Measurements from ENCODE around the gene HLA-B. TPM values are rescaled to one million over a fixed set of nuclear protein-coding genes. Genes with fewer than 3 reads are reported as not detected.

HLA-B gene
- total and polyA plus RNA-seq, 3 donors from 2014 or later = 425 to 943 (median 439) TPM

DNA sequence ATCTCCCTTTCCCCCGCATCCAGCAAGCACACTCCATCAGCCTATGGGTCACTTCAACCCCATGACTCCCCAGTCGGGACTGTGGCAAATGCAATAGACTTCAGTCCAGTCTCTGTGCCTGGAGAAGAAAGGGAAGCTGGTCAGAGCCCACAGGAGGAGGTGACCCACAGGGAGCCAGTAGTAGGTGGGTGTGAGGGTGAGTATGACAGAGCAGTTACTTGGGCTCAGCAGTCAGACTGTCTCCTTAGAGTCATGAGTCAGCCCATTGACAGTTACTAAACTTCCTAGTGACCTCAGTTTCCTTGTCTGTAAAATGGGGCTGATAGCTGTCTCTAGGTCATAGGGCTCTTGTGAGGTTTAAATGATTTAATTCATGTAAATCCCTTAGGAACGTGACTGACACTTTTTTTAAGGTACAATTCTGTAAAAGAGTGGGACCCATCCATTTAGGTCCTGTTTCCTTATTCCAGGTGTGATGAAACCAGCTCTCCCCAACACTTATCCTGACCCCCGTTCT, 51.2 kb downstream of the HLA-B start:
- intact Hi-C loops (cut with DNase I; ENCODE audit: low total_unique reads) = no loop called here
- Histone ChIP-seq H3K27ac (no peak overlapping the region), H3K4me3 (no peak overlapping the region), H3K27me3 (no peaks in the 10 kb centered on the region), H3K9me3 (no peaks in the 10 kb centered on the region), H3K4me1 (peaks cover 4% of the 10 kb centered on the region), H3K36me3 (ENCODE audit: low read depth, missing control alignments) (no peaks in the 10 kb centered on the region)
- no peak for TF ChIP-seq CTCF (IDR thresholded peaks at IDR 0.05)
- no peak for TF ChIP-seq POLR2A (IDR thresholded peaks at IDR 0.05)
- WGBS, 2 donors = 77 to 90% methylated on average over 3 to 4 of the region's 4 CpGs
- no peak for DNase-seq

- DNase-seq = no peak
- Histone ChIP-seq H3K36me3 (ENCODE audit: low read depth, missing control alignments) (no peaks in the 10 kb centered on the region), H3K4me1 (peaks cover 4% of the 10 kb centered on the region), H3K27ac (no peak overlapping the region), H3K9me3 (no peaks in the 10 kb centered on the region), H3K27me3 (no peaks in the 10 kb centered on the region), H3K4me3 (no peak overlapping the region)
- intact Hi-C loops (cut with DNase I; ENCODE audit: low total_unique reads) = no loop called here
- 57 to 91% methylated on average over 4 of the region's 4 CpGs for WGBS, 2 donors
- TF ChIP-seq CTCF (IDR thresholded peaks at IDR 0.05) = no peak
- TF ChIP-seq POLR2A (IDR thresholded peaks at IDR 0.05) = no peak
These were observed 52.3 kb downstream of the HLA-B start for GRCh38 chr6:31304683-31305082.

Small RNAs within 50 kb of the gene (microRNA-seq; reads per million reads assigned to microRNA genes)
- 0 reads per million in 2 donors for gene MIR6891 (ENCODE audit: borderline number of aligned reads in 2 of 2, borderline replicate concordance in 1 of 2)

Small RNAs within 50 kb of the gene (small RNA-seq; reads per million reads assigned to genes)
- gene HLA-S (0 reads per million in 2 donors), gene MIR6891 (0 reads per million in 2 donors), gene RF00019 (0 reads per million in 2 donors), gene RNU6-283P (0 reads per million in 2 donors)

Other genes starting within 250 kb of the HLA-B start
- not detected for gene C6orf15, start 244.6 kb downstream of the HLA-B start, total RNA-seq
- not detected for gene C6orf15, start 244.6 kb downstream of the HLA-B start, polyA plus RNA-seq (ENCODE audit: insufficient read depth, low read depth, low replicate concordance)
- 10 to 100 TPM; 28.0 to 32.7 TPM for gene PSORS1C1, start 242.4 kb downstream of the HLA-B start, total RNA-seq
- 126 TPM for gene PSORS1C1, start 242.4 kb downstream of the HLA-B start, polyA plus RNA-seq (ENCODE audit: insufficient read depth, low read depth, low replicate concordance)
- under 1 TPM in 1 of 2 donors, not detected in 1; 0.06 TPM for gene CDSN, start 236.7 kb downstream of the HLA-B start, total RNA-seq
- gene CDSN, start 236.7 kb downstream of the HLA-B start, polyA plus RNA-seq (ENCODE audit: insufficient read depth, low read depth, low replicate concordance) = 0.32 TPM
- gene PSORS1C2, start 218.1 kb downstream of the HLA-B start, total RNA-seq = not detected
- not detected for gene PSORS1C2, start 218.1 kb downstream of the HLA-B start, polyA plus RNA-seq (ENCODE audit: insufficient read depth, low read depth, low replicate concordance)
- 10 to 100 TPM; 86.4 to 93.2 TPM for gene CCHCR1, start 199.4 kb downstream of the HLA-B start, total RNA-seq
- gene CCHCR1, start 199.4 kb downstream of the HLA-B start, polyA plus RNA-seq (ENCODE audit: insufficient read depth, low read depth, low replicate concordance) = 174 TPM
- gene TCF19, start 198.6 kb downstream of the HLA-B start, total RNA-seq = 1 to 10 TPM; 3.6 to 3.7 TPM
- 4.7 TPM for gene TCF19, start 198.6 kb downstream of the HLA-B start, polyA plus RNA-seq (ENCODE audit: insufficient read depth, low read depth, low replicate concordance)
- gene POU5F1, start 186.5 kb downstream of the HLA-B start, total RNA-seq = 1 to 10 TPM; 1.3 to 4.2 TPM
- 3.0 TPM for gene POU5F1, start 186.5 kb downstream of the HLA-B start, polyA plus RNA-seq (ENCODE audit: insufficient read depth, low read depth, low replicate concordance)
- gene HLA-C, start 85.1 kb downstream of the HLA-B start, total RNA-seq = 100 to 1,000 TPM; 104 to 135 TPM
- gene HLA-C, start 85.1 kb downstream of the HLA-B start, polyA plus RNA-seq (ENCODE audit: insufficient read depth, low read depth, low replicate concordance) = 213 TPM
- 10 to 100 TPM; 24.7 to 28.2 TPM for gene MICA, start 46.4 kb upstream of the HLA-B start, total RNA-seq
- gene MICA, start 46.4 kb upstream of the HLA-B start, polyA plus RNA-seq (ENCODE audit: insufficient read depth, low read depth, low replicate concordance) = 18.2 TPM
- gene MICB, start 141.0 kb upstream of the HLA-B start, total RNA-seq = 1 to 10 TPM; 4.4 to 5.4 TPM
- gene MICB, start 141.0 kb upstream of the HLA-B start, polyA plus RNA-seq (ENCODE audit: insufficient read depth, low read depth, low replicate concordance) = 4.1 TPM
- gene MCCD1, start 171.8 kb upstream of the HLA-B start, total RNA-seq = not detected
- gene MCCD1, start 171.8 kb upstream of the HLA-B start, polyA plus RNA-seq (ENCODE audit: insufficient read depth, low read depth, low replicate concordance) = not detected
- 100 to 1,000 TPM; 312 to 360 TPM for gene DDX39B, start 184.8 kb upstream of the HLA-B start, total RNA-seq
- 250 TPM for gene DDX39B, start 184.8 kb upstream of the HLA-B start, polyA plus RNA-seq (ENCODE audit: insufficient read depth, low read depth, low replicate concordance)
- gene ATP6V1G2, start 189.4 kb upstream of the HLA-B start, total RNA-seq = 1 to 10 TPM; 3.3 to 6.9 TPM
- gene ATP6V1G2, start 189.4 kb upstream of the HLA-B start, polyA plus RNA-seq (ENCODE audit: insufficient read depth, low read depth, low replicate concordance) = 4.7 TPM
- 10 to 100 TPM; 51.2 to 55.3 TPM for gene NFKBIL1, start 190.4 kb upstream of the HLA-B start, total RNA-seq
- 25.9 TPM for gene NFKBIL1, start 190.4 kb upstream of the HLA-B start, polyA plus RNA-seq (ENCODE audit: insufficient read depth, low read depth, low replicate concordance)
- gene LTA, start 215.1 kb upstream of the HLA-B start, total RNA-seq = 1 to 10 TPM; 1.3 to 2.6 TPM
- gene LTA, start 215.1 kb upstream of the HLA-B start, polyA plus RNA-seq (ENCODE audit: insufficient read depth, low read depth, low replicate concordance) = 2.0 TPM
- gene TNF, start 218.4 kb upstream of the HLA-B start, total RNA-seq = under 1 TPM; 0.24 to 0.31 TPM
- 1.1 TPM for gene TNF, start 218.4 kb upstream of the HLA-B start, polyA plus RNA-seq (ENCODE audit: insufficient read depth, low read depth, low replicate concordance)
- 1 to 10 TPM in 1 of 2 donors, not detected in 1; 2.0 TPM for gene LTB, start 225.2 kb upstream of the HLA-B start, total RNA-seq
- gene LTB, start 225.2 kb upstream of the HLA-B start, polyA plus RNA-seq (ENCODE audit: insufficient read depth, low read depth, low replicate concordance) = 7.2 TPM
- gene LST1, start 229.1 kb upstream of the HLA-B start, total RNA-seq = 1 to 10 TPM in 1 of 2 donors, under 1 TPM in 1; 0.71 to 1.2 TPM
- 13.0 TPM for gene LST1, start 229.1 kb upstream of the HLA-B start, polyA plus RNA-seq (ENCODE audit: insufficient read depth, low read depth, low replicate concordance)
- gene NCR3, start 235.8 kb upstream of the HLA-B start, total RNA-seq = 1 to 10 TPM in 1 of 2 donors, not detected in 1; 2.6 TPM
- 1.7 TPM for gene NCR3, start 235.8 kb upstream of the HLA-B start, polyA plus RNA-seq (ENCODE audit: insufficient read depth, low read depth, low replicate concordance)